ENCODE results near the gene COPZ2.
A peak's percentile ranks its signal among the peaks of the same experiment; 100 is the strongest.
"Not testable (repeated sequence)": the region's sequence is repeated elsewhere in the genome, so short reads cannot be mapped to it uniquely, and the experiment has no call there.

Gene COPZ2

GRCh38 chr17:48027322-48027981 lies 10.1 kb downstream of the COPZ2 start:
- no peak for DNase-seq

- DNase-seq, result no peak
Observed at GRCh38 chr17:48026502-48027321, 10.9 kb downstream of the COPZ2 start.

GRCh38 chr17:48025904-48026501 lies 11.6 kb downstream of the COPZ2 start:
- DNase-seq, result no peak

- DNase-seq, result peak; percentile 69
Observed at GRCh38 chr17:48025040-48025903, 12.3 kb downstream of the COPZ2 start.

- no peak for DNase-seq
Observed at GRCh38 chr17:48024149-48025039, 13.2 kb downstream of the COPZ2 start.

- no peak for DNase-seq
Observed at GRCh38 chr17:48023400-48024148, 14.0 kb downstream of the COPZ2 start.

GRCh38 chr17:48022901-48023300 lies 14.7 kb downstream of the COPZ2 start:
- DNase-seq, result no peak

- no peak for DNase-seq
Observed at GRCh38 chr17:48021934-48022333, 15.7 kb downstream of the COPZ2 start.

GRCh38 chr17:48017817-48018158 lies 19.8 kb downstream of the COPZ2 start:
- not testable (repeated sequence) for DNase-seq

- DNase-seq, result no peak
Observed at GRCh38 chr17:48016112-48016511, 21.5 kb downstream of the COPZ2 start.

- DNase-seq, result peak; percentile 57
Observed at GRCh38 chr17:48014595-48015111, 22.9 kb downstream of the COPZ2 start.

GRCh38 chr17:48013876-48014594 lies 23.6 kb downstream of the COPZ2 start:
- DNase-seq, result no peak

GRCh38 chr17:48012654-48013053 lies 24.9 kb downstream of the COPZ2 start:
- no peak for DNase-seq

GRCh38 chr17:48012151-48012520 lies 25.5 kb downstream of the COPZ2 start:
- DNase-seq, result no peak

GRCh38 chr17:48011405-48012150 lies 26.0 kb downstream of the COPZ2 start:
- DNase-seq, result peak; percentile 51

GRCh38 chr17:48010193-48010592 lies 27.4 kb downstream of the COPZ2 start:
- no peak for DNase-seq

- no peak for DNase-seq
Observed at GRCh38 chr17:48006936-48007709, 30.5 kb downstream of the COPZ2 start.

GRCh38 chr17:48004983-48005382 lies 32.6 kb downstream of the COPZ2 start:
- DNase-seq, result no peak
